Measurements from ENCODE around the gene LIFR. TPM values are rescaled to one million over a fixed set of nuclear protein-coding genes. Genes with fewer than 3 reads are reported as not detected.

The LIFR gene
- total and polyA plus RNA-seq, 2 of the 4 experiments (the other 2 are of a cell fraction) = 1.9 to 10.4 TPM

- Histone ChIP-seq H2BK120ac (ENCODE audit: low read depth, low read length) (no peak overlapping the region), H3K27me3 (ENCODE audit: control insufficient read depth, insufficient read depth, low read length) (no peaks in the 10 kb centered on the region), H3K79me1 (ENCODE audit: low read depth in 1 of 2, low read length in 2 of 2) (no peaks in the 10 kb centered on the region), H3K9me1 (ENCODE audit: insufficient read depth, low read length) (peaks cover 10% of the 10 kb centered on the region), H3K4ac (ENCODE audit: low read depth, low read length) (no peak overlapping the region), H2BK5ac (ENCODE audit: low read depth, low read length, poor library complexity, severe bottlenecking) (no peak overlapping the region), H4K5ac (ENCODE audit: low read depth, low read length) (no peak overlapping the region), H2AK5ac (ENCODE audit: low read depth, low read length) (no peak overlapping the region), H3K9me3 (ENCODE audit: control insufficient read depth, insufficient read depth, low read length) (no peaks in the 10 kb centered on the region), H4K8ac (ENCODE audit: low read depth in 2 of 2, low read length in 2 of 2) (no peak overlapping the region), H3K18ac (ENCODE audit: low read depth, low read length) (no peak overlapping the region), H3K4me3 (ENCODE audit: insufficient read depth, low read depth, low read length) (no peak overlapping the region), H3K56ac (ENCODE audit: extremely low read depth, insufficient read depth, low read length) (no peak overlapping the region), H4K20me1 (ENCODE audit: insufficient read depth, low read length) (peaks cover 6% of the 10 kb centered on the region; the same call in 1 of the 2 replicates), H3K9ac (ENCODE audit: low read depth, low read length) (no peak overlapping the region), H3K36me3 (ENCODE audit: control insufficient read depth, insufficient read depth, low read length) (no peaks in the 10 kb centered on the region), H3K4me1 (ENCODE audit: control insufficient read depth, insufficient read depth, low read length) (peaks cover 26% of the 10 kb centered on the region), H2AFZ (replicated peaks; ENCODE audit: low read length, poor library complexity) (no peak overlapping the region), H3K14ac (replicated peaks; ENCODE audit: low read depth, low read length) (no peak overlapping the region), H3K27ac (ENCODE audit: insufficient read depth, low read length) (no peak overlapping the region), H2AK9ac (replicated peaks; ENCODE audit: low read depth, low read length, poor library complexity) (no peak overlapping the region), H2BK20ac (ENCODE audit: low read depth, low read length) (no peak overlapping the region), H2BK15ac (ENCODE audit: low read depth, low read length) (no peak overlapping the region), H4K91ac (ENCODE audit: insufficient read depth, low read depth, low read length) (no peak overlapping the region), H3K4me2 (ENCODE audit: low read depth, low read length) (no peak overlapping the region), H3K23ac (ENCODE audit: low read depth, low read length) (no peak overlapping the region)
- ChIA-PET POLR2A (ENCODE audit: unreplicated experiment) (no interaction called here), CTCF (interaction anchor here (2.0 kb wide), 1 partner anchor 10 kb away, joined by 5 read pairs; no protein-coding TSS in a partner anchor)
- DNase-seq (no peak), ATAC-seq (ENCODE audit: low read depth) (no peak)
- TF ChIP-seq POLR2A (IDR thresholded peaks at IDR 0.05; ENCODE audit: low read depth, low read length) = no peak
- no peak for TF ChIP-seq RAD21 (IDR thresholded peaks at IDR 0.05; ENCODE audit: low read length)
- no peak for TF ChIP-seq FOS (IDR thresholded peaks at IDR 0.05; ENCODE audit: low read depth, low read length)
- no peak for TF ChIP-seq MXI1 (IDR thresholded peaks at IDR 0.05; ENCODE audit: borderline replicate concordance, low read depth, low read length)
- no peak for TF ChIP-seq ELK1 (IDR thresholded peaks at IDR 0.05; ENCODE audit: borderline replicate concordance, low read depth, low read length)
- no peak for TF ChIP-seq RCOR1 (IDR thresholded peaks at IDR 0.05; ENCODE audit: insufficient replicate concordance, low read length)
- TF ChIP-seq RFX5 (IDR thresholded peaks at IDR 0.05; ENCODE audit: low read depth, low read length) = no peak
- no peak for TF ChIP-seq NFE2L2 (IDR thresholded peaks at IDR 0.05; ENCODE audit: low read depth, low read length)
- TF ChIP-seq CTCF (conservative IDR thresholded peaks at IDR 0.05; ENCODE audit: low read depth, low read length) = no peak
- TF ChIP-seq USF2 (IDR thresholded peaks at IDR 0.05; ENCODE audit: low read depth, low read length) = no peak
- TF ChIP-seq CHD1 (IDR thresholded peaks at IDR 0.05; ENCODE audit: low read depth, low read length) = no peak
- TF ChIP-seq SMC3 (IDR thresholded peaks at IDR 0.05; ENCODE audit: low read depth, low read length) = no peak
- in situ Hi-C loops (cut with MboI; ENCODE audit: low sequenced_read_pairs) = no loop called here
- dilution Hi-C loops (cut with HindIII; ENCODE audit: low sequenced_read_pairs, unreplicated experiment) = no loop called here
- no TSS peak for BruUV-seq (replicated peaks)
- WGBS, 2 experiments (ENCODE audit: extremely low coverage in 2 of 2, insufficient read length in 1 of 2) = no CpG with 5 or more reads among the region's 1 CpG
- intact Hi-C loops (cut with micrococcal nuclease) = no loop called here
Measured at GRCh38 chr5:38431242-38431853, 125.1 kb downstream of the LIFR start.
